NCI-H774 (cell line): ENCODE results near the gene ZNF33B.
A peak's percentile ranks its signal among the peaks of the same experiment; 100 is the strongest.
"Not testable (repeated sequence)": the region's sequence is repeated elsewhere in the genome, so short reads cannot be mapped to it uniquely, and the experiment has no call there.

Experiments
- DNase-seq: peaks from one replicate; lab custom pipeline; 2025; lab: John Stamatoyannopoulos, UW

ZNF33B gene

GRCh38 chr10:42615419-42615818, 23.0 kb downstream of the ZNF33B start:
- DNase-seq: no peak

DNA sequence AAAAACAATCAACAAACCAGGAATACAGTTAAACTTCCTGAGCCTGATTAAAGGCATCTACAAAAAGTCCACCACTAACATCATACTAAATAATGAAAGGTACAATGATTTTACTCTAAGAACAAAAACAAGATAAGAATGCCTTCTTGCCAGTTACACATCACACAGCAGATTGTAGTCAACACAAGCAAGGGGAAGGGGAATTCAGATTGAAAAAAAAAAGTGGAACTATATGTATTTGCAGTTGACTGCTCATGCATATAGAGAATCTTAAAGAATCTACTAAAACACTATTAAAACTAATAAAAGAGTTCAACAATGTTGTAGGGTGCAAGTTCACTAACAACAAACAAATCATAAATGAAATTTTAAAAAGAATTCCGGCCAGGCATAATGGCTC, 28.5 kb downstream of the ZNF33B start:
- no peak for DNase-seq

GRCh38 chr10:42598249-42598873, 40.0 kb downstream of the ZNF33B start:
- DNase-seq: no peak

- DNase-seq: no peak
Observed at GRCh38 chr10:42596196-42596595, 42.2 kb downstream of the ZNF33B start.

DNA sequence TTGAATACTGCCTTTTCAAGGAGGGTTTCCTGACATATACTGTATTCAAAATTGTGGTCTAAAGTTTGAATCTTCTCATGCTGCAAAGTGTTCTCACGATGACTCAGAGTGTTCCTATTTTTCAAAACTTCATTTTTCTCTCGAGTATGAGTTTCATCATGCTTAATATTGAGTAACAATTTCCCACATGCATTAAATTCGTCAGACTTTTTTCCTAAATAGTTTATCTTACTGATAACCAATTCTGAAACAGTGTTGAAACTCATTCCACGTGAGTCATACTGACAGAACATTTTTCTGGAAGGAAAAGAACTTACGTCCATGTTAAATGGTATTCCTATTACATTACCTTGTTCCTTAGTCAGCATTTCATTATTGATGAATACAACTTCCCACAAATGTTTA, 44.1 kb downstream of the ZNF33B start:
- no peak for DNase-seq

DNA sequence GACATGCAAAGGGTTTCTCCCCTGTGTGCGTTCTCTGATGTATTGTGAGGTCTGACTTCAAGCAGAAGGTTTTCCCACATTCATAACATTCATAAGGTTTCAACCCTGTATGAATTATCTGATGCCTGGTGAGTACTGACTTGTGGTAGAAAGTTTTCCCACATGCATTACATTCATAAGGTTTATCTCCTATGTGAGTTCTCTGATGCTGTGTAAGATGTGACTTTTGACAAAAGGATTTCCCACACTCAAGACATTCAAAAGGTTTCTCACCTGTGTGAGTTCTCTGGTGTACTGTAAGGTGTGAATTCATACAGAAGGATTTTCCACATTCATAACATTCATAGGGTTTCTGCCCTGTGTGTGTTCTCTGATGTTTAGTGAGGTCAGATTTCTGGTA, 45.1 kb downstream of the ZNF33B start:
- DNase-seq: no peak

DNA sequence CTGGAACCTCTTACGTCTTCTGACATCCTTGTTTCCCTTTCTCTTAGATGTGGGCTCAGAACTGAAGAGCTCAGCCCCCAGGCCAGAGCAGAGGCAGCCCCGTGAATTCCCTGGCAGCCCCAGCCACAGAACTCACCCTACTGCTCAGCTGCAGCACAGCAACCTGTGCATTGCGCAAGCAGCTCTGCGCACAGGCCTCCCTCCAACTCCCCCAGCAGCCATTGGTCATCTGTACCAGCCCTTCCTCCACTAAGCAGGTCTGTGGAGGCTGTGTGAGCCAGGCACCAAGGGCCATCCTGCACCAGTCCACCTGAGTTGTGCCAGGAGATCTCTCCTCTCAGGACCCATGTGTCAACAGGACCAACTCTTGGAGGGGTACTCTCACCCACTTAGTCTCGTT, 54.5 kb downstream of the ZNF33B start:
- DNase-seq: no peak

- no peak for DNase-seq
Observed at GRCh38 chr10:42578019-42578418, 60.4 kb downstream of the ZNF33B start.

DNA sequence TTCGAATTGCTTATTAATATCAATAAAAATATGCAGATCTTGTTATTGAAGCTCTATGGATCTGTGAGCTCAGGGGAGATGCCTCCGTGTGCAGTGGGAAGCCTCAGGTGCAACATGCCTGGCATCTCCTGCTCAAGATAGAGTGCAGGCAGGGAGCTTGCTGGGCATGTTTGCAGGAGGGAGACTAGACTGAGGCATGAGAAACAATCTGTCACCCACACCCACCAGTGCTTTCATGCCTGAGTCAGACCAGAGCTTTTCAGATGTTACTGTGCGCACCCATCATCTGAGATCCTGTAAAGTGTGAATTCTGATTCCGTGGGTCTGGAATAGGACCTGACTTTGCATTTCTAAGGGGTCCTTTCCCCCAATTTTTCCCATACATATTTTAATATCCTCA, 62.0 kb downstream of the ZNF33B start:
- DNase-seq: no peak

- no peak for DNase-seq
Observed at GRCh38 chr10:42574336-42574735, 64.0 kb downstream of the ZNF33B start.

DNA sequence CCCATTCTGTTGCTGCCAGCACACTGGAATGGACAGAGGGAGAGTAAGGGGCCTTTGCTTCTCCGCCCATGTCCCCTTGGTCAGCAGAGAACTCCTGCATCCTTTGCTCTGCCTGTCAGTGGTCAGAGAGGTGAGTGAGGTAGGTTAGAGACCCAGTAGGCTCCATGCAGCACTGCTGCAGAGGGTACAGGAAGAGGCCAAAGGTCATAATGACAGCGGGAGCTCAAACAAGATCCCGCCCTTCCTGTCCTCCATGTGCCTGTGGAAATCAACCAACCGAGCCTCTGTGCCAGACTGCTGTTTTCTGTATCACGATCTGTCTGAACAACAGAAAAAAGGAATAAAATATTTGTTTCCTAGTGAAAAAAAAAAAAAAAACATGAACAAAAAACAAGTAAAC, 81.4 kb downstream of the ZNF33B start:
- DNase-seq: no peak

DNA sequence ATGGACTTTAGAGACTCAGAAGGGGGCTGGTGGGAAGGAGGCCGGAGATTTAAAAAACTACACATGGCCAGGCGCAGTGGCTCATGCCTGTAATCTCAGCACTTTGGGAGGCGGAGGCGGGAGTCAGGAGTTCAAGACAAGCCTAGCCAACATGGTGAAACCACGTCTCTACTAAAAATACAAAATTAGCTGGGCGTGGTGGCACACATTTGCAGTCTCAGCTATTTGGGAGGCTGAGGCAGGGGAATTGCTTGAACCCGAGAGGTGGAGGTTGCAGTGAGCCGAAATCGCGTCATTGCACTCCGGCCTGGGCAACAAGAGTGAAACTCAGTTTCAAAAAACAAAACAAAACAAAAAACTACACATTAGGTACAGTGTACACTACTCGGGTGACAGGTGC, 84.8 kb downstream of the ZNF33B start:
- DNase-seq: not testable (repeated sequence)

DNA sequence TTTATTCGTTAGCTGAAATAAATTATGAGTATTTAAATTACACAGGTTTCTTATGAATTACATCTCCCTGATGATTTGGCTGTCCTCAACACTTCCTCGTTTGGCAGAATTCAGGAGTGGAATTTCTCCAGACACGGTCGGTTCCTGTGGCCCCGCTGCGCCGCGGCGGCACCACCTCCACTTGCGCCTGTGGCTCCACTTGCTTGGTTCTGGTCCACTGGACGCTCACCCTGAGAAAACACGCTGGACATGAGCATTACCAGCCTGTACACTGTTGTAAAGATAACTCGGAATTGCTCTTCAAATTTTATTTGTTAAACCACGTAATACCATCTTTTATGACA, 85.3 kb downstream of the ZNF33B start:
- no peak for DNase-seq

- DNase-seq: peak; percentile 96
Observed at GRCh38 chr10:42552188-42553063, 85.9 kb downstream of the ZNF33B start.

DNA sequence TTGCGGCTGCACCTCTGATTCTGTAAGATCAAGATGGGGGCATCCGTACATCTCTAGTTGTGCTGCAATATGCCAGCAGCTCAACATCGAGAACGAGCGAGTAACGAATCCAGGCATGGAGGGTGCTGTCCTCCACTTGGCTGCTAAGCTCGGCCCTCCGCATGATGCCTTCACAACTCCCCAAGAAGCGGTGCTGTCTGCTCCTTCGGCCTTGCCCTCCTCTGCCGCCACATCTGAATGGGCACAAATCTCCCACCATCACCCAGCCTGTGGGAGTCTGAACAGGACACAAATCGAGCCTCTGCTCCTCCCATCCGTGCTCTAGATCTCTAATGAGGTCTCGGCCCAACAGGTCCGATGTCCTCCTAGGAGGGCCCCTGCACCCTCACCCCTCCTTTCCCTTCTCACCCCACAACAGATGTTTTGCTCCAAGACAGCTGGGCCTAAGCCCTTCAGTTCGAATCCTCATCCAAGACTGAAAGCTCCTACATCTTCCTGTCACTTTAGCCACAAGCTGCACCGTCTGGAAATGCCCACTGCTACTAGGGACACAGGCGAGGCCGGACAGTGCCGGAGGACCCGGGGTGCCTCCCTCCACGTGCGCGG, 86.7 kb downstream of the ZNF33B start:
- DNase-seq: no peak

DNA sequence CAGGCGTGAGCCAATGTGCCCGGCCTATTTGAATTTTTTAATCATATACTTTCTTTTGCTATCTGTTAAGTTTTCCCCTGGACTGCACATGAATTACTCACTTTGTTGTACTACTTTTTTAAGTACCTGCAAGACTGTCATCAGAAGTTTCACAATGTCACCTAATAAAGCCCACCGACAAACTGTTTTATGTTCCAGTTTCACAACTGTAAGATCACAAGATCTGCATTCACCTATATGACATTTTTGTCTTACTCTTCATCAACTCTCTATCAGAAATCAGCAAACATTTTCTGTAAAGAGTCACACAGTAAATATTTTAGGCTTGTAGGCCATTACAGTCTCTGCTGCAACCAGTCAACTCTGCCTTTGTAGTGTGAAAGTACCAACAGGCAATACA, 88.5 kb downstream of the ZNF33B start:
- no peak for DNase-seq

DNA sequence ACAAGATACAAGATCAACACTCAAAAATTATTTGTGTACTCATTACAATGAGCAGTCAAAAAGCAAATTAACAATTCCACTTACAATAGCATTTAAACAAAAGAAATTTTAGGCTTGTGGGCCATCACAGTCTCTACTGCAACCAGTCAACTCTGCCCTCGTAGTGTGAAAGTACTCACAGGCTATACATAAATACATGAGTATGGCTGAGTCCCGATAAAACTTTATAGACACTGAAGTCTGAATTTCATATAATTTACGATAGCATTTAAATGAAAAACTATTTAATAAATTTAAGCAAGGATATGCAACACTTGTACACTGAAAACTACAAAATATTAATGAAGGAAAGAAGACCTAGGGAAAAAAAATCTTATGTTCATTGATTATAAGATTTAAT, 90.1 kb downstream of the ZNF33B start:
- DNase-seq: no peak

DNA sequence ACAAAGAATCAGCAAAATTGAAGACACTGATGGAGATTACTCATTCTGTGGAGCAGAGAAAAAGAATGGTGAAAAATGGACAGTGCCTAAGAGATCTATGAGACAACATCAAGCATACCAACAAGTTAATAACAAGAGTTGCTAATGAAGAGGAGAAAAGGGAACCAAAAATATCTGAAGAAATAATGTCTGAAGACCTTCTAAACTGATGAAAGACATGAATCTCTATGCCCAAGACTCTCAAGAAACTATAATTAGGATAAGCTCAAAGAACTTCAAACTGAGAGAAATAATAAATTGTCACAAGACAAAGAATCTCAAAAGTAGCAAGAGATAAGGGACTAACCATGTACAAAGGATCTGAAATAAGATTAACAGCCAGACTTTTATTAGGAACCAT, 93.4 kb downstream of the ZNF33B start:
- no peak for DNase-seq

- no peak for DNase-seq
Observed at GRCh38 chr10:42543840-42544372, 94.5 kb downstream of the ZNF33B start.
